ENCODE results near the gene KCNN3.
A peak's percentile ranks its signal among the peaks of the same experiment; 100 is the strongest.
"Not testable (repeated sequence)": the region's sequence is repeated elsewhere in the genome, so short reads cannot be mapped to it uniquely, and the experiment has no call there.

The KCNN3 gene

GRCh38 chr1:154870115-154870571 is at the start of gene KCNN3:
Gene KCNN3, minus strand, starts transcription at chr1:154870281. Its CDS starts 317 bp downstream, at chr1:154869964.
- DNase-seq (ENCODE audit: low spot score): peak; percentile 71

DNA sequence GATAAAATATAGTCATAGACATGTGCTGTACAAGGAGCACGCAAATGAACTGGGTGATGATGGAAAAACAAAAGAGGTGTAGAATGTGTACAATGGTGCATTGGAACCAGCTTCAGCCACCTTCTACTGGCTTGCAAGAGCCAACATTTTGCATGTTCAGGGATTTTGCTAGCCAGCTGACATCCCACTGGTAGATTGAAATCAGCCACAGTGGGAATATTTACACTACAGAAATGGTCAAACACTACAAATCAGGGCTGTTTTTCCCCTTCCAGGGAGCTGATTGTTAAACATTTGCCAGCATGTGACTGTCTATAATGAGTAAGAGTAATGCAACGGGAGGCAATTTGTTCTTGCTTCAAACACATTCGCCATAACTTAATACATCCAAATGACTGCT is 43.2 kb upstream of the KCNN3 start:
- DNase-seq (ENCODE audit: low spot score): no peak

DNA sequence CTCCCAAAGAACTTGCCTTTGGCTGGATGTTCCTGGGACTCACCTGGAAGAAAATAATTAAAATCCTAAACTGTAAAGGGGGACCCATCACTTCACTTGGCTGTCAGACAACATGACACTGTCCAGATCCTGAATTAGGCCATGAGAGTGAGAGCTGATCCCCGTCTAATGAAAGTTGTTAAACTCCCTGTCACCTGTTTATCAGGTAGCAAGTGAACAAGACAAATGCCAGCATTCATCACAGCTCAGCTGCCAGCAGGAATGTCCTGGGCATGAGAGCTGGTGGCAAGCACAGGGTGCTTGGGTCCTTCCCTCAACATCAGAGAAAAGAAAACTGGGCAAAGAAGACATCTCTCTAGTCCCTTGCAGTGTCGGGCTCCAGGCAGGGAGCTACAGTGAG is 42.7 kb upstream of the KCNN3 start:
- no peak for DNase-seq (ENCODE audit: low spot score)

DNA sequence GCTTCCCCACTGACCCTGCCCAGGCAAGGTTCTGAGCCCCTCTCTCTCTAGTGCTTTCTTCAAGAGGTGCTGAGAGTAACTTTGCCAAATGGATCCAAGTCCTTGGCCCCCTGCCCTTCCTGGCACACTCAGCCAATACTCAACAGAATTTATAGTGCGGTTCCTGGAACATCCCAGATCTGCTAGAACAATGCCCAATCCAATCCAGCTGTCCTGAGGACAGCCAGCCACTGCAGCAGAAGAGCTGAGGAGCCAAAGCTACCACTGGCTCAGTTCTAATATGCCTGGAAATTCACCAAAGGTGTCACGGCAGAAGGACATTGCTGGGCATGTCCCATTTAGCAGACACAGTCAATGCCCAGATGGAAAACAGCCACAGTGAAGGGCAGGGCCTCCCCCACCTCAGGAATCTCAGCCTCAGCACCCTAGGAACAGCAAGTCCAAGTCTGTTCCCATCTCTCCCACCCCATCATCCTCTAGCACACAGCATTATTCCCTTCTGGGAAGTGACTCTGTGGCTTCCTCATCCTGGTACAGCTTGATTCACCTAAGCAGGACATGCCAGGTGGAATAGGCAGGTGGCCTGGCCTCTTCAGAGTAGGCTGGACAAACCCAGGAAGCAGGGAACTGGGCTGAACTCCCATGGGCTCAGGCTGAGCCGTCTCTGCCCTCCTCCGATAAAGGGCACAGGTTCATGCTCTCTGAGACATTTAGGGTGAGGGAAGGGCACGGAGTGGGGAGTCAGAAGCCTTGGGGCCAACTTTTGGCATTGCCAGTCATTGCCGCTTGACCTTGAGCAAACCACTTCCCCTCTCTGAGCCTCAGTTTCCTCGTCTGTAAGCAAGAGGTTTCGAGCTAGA is 41.8 kb upstream of the KCNN3 start:
- DNase-seq (ENCODE audit: low spot score): no peak

GRCh38 chr1:154910851-154911250 is 40.8 kb upstream of the KCNN3 start:
- DNase-seq (ENCODE audit: low spot score): no peak

DNA sequence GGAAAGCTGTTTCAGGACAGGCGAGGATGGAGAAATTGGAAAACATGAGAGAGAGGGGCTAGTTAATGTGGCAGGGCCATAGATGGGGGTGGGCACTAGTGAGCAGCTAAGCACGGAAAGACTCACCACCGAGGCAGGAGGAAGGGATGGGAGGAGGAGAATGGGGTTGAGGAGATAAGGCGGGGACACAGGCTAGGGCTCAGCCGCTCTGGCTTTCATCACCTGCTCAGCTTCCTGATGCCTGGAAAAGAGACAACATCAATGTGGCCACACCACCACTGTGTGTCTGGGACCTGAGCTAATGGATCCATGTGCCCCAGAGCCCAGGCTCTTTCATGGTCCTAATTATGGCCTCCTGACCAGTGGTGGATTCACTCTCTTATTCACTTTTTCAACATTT is 38.9 kb upstream of the KCNN3 start:
- no peak for DNase-seq (ENCODE audit: low spot score)

GRCh38 chr1:154908129-154908528 is 38.0 kb upstream of the KCNN3 start:
- not testable (repeated sequence) for DNase-seq (ENCODE audit: low spot score)

GRCh38 chr1:154906621-154907081 is 36.6 kb upstream of the KCNN3 start:
- DNase-seq (ENCODE audit: low spot score): no peak

DNA sequence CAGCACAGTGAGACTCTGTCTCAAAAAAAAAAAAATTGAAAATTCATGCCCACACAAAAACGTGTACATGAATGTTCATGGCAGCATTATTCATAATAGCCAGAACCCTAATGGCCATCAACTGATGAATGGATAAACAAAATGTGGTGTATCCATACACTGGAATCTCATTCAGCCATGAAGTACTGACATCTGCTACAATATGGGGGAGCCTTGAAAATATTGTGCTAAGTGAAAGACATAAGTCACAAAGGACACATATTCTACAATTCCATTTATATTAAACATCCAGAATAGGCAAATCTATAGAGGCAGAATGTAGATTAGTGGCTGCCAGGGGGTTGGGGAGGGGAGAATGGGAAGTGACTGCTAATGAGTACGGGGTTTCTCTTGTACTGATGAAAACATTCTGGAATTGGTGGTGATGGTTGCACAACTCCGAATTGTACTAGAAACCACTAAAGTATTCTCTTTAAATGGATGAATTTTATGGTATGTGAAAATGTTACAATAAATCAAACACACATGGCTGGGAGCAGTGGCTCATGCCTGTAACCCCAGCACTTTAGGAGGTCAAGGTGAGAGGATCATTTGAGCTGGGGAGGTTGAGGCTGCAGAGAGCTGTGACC is 33.0 kb upstream of the KCNN3 start:
- no peak for DNase-seq (ENCODE audit: low spot score)

DNA sequence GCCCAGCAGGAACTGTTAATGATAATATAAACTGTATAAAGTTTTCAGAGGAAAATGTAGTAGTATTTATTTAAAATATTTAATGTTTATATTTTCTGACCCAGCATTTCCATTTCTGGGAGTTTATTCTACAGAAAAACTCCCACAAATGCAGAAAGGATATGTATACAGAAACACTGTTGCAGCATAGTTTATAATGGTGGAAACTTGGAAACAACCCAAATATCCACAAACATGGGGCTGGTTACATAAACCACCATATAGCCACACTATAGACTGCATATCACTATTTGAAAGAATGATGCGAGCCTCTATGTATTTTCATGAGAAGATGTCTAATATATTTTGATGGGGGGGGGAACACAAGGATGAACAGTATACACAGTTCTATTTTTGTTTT is 31.5 kb upstream of the KCNN3 start:
- DNase-seq (ENCODE audit: low spot score): no peak

DNA sequence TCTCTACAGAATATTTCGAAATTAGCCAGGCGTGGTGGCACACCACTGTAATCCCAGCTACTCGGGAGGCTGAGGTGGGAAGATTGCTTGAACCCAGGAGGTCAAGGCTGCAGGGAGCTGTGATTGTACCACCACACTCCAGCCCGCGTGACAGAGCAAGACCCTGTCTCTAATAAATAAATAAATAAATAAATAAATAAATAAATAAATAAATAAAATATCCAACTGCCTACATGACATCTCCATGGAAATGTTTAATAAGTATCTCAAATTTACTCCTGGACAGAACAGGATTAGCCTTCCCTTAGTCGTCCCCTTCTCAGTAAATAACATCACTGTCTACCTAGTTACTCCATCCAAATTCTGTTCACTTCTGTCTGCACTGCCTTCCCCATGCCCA is 29.0 kb upstream of the KCNN3 start:
- no peak for DNase-seq (ENCODE audit: low spot score)

DNA sequence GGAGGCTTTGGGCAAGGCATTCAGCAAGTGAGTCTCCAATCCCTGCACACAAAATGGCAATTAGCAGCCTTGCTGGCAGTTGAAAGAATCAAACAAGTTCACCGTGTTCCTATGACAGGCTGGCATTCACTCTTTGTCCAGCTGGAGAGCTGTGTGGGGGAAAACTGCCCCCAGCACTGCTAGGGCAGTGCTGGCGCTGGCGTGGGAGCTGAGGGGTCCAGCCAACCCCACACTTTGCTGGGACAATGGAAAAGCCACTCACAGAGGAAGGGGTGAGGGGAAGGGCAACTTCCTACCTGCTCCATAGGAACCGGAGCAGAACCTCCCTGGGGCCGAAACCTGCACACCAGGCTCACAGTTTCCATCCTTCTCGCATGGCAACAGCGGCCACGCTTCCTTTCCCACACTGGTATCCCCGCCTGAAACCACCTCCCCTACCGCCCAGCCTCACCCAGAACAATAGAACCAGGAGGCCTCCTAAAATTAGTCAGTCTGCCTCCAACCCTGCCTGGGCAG is 26.7 kb upstream of the KCNN3 start:
- no peak for DNase-seq (ENCODE audit: low spot score)

DNA sequence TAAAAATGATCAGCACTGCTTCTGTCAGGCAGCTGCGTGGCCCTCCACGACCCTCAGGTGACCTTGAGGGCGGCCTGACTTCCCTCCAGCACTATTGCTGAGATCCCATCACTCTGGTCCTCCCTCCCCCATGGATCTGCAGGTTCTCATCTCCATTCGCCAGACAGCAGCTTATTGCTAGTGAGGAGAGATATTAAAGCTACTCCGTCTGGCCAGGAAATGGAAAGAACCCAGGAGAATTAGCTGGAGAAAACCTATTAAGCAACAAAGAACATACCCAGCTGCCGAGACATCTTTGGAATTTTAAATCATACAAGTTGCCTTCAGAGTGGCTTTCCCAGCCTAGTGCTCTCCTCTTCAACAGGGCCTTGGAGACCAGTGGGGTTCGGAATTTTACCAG is 25.7 kb upstream of the KCNN3 start:
- DNase-seq (ENCODE audit: low spot score): no peak

DNA sequence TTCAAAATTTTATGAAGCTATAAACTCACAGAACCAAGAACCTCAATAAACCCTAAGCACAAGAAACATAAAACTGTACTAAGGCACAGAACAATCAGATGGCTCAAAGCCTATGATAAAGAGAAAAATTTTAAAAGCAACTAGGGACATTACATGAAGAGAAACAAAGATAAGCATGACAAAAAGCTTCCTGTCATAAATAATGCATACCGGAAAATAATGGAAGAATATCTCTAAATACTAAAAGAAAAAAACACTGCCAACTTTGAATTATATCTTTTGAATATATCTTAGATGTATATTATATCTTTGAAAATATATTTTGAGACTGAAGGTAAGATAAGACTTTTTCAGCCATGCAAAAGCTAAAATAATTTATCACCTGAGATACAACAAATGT is 21.4 kb upstream of the KCNN3 start:
- no peak for DNase-seq (ENCODE audit: low spot score)

DNA sequence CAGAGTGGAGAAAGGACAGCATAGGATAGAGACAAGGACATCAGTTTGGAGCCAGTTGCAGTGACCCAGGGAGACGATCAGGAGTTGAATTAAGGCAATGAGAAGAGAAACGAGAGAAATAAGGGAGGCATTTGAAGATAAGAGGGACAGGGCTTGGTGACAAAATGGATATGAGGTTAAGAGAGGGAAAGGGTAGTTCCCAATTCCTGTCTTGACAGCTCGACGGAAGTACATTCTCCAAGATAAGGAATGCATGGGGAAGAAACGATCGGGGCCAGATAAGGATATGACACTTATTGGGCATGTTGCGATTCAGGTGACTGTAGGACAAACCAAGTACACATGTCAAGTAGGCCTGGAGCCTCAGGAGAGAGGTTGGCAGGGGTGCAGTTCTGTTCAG is 18.7 kb upstream of the KCNN3 start:
- DNase-seq (ENCODE audit: low spot score): no peak

- no peak for DNase-seq (ENCODE audit: low spot score)
These were observed 16.4 kb upstream of the KCNN3 start for GRCh38 chr1:154886281-154887015.

- no peak for DNase-seq (ENCODE audit: low spot score)
These were observed 15.0 kb upstream of the KCNN3 start for GRCh38 chr1:154884869-154885701.

DNA sequence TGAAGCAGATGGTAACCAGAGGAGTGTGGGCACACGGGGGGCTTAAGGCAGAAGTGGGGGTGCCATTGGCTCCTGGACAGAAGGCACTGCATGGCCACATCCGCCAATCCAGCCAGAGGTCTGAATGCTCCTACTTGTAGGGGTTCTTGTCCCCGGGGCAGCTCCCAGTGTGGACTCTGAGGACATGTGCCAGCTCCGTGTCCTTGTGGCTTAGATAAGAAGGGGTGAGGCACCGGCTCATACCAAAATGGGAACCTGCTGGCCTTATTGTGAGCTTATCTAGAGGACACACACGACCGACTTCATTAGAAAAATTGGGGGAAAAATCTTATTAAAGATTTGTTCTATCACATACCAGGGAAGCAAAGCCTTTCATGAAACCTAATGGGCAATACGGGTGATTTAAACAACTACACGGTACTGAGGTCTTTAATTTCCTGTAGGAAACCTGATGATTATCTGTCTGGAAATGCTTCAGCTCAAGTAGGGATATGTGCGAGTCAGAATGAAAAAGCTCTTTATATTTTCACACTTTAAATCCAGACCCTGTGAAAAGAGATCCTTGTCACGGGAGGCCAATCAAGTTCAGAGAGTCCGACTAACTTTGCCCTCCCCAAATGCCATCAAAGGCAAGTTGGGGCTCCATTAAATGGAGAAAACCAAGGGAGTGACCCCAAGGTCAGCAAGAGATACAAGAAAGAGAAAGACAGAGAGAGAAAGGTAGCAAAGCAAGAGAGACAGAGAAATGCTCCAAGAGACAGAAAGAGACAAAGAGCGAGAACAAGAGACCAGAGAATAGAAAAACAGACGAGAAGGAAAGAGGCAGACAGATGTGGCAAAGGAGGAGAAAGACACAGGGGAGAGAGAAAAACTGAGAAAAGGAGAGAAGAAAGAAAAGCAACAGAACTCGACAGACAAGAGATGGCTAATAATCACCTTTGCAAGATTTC is 14.1 kb upstream of the KCNN3 start:
- no peak for DNase-seq (ENCODE audit: low spot score)

GRCh38 chr1:154881820-154882535 is 11.9 kb upstream of the KCNN3 start:
- peak; percentile 7 for DNase-seq (ENCODE audit: low spot score)

- no peak for DNase-seq (ENCODE audit: low spot score)
These were observed 10.6 kb upstream of the KCNN3 start for GRCh38 chr1:154880671-154881070.

Measured in LoVo (cell line).